ENCODE results near the gene ANK2. TPM values are rescaled to one million over a fixed set of nuclear protein-coding genes. Genes with fewer than 3 reads are reported as not detected.

Gene ANK2
- total RNA-seq, result 10 to 100 TPM in 1 of 2 donors, 1 to 10 TPM in 1; 3.5 to 26.0 TPM

- no peak for DNase-seq (ENCODE audit: low spot score)
- H3K4me3 ChIP-seq, result no peak within 1 kb of the TSS
- 7% methylated on average over 20 of the region's 20 CpGs for WGBS
These were observed at the start of gene ANK2 for GRCh38 chr4:113049421-113050370. Gene ANK2, plus strand, starts transcription at chr4:113049653. Its CDS starts 76 bp downstream, at chr4:113049729.

DNA sequence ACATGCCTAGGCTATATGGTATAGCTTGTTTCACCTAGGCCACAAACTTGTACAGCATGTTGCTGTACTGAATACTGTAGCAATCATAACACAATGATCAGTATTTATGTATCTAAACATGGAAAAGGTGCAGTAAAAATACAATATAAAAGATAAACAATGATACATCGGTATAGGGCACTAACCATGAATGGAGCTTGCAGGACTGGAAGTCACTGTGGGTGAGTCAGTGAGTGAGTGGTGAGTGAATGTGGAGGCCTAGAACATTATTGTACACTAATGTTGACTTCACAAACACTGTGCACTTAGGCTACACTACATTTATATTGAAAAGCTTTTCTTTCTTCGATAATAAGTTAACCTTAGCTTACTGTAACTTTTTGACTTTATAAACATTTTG, 45.6 kb upstream of the ANK2 start:
- Histone ChIP-seq H3K27me3 (replicated peaks; ENCODE audit: insufficient read depth) (no peaks in the 10 kb centered on the region), H3K27ac (no peak overlapping the region), H3K9me3 (no peaks in the 10 kb centered on the region), H3K36me3 (no peaks in the 10 kb centered on the region), H3K4me3 (no peak overlapping the region), H3K4me1 (replicated peaks) (no peaks in the 10 kb centered on the region)
- no peak for TF ChIP-seq POLR2A (IDR thresholded peaks at IDR 0.05)
- TF ChIP-seq POLR2AphosphoS5 (IDR thresholded peaks at IDR 0.05), result no peak
- TF ChIP-seq CTCF (IDR thresholded peaks at IDR 0.05), result no peak
- no peak for DNase-seq (ENCODE audit: low spot score)
- WGBS, result 77% methylated on average over 2 of the region's 2 CpGs
- intact Hi-C loops (cut with DNase I), result no loop called here

More at GRCh38 chr4:113049421-113050370, at the start of gene ANK2:
- Histone ChIP-seq H3K9me3 (no peaks in the 10 kb centered on the region), H3K27me3 (replicated peaks; ENCODE audit: insufficient read depth) (no peaks in the 10 kb centered on the region), H3K27ac (no peak within 1 kb of the TSS), H3K36me3 (no peaks in the 10 kb centered on the region), H3K4me1 (replicated peaks) (no peaks in the 10 kb centered on the region)
- intact Hi-C loops (cut with DNase I), result loop anchor here (2.0 kb wide), 1 partner anchor 33 kb away; no protein-coding TSS in a partner anchor
- TF ChIP-seq POLR2AphosphoS5 (IDR thresholded peaks at IDR 0.05) (no peak), CTCF (IDR thresholded peaks at IDR 0.05) (no peak), POLR2A (IDR thresholded peaks at IDR 0.05) (no peak)

DNA sequence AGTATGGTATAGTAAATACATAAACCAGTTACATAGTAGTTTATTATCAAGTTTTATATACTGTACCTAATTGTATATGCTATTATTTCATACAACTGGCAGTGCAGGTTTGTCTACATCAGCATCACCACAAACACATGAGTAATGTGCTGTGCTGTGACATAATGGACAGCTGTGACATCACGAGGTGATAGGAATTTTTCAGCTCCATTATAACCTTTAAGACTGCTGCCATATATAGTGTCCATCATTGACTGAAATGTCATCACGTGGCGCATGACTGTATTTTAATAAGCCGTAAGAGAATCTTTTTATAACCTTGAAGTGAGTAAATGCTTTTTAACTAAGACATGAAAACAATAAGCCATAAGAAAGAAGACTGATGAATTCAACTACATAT, 44.8 kb upstream of the ANK2 start:
- no peak for DNase-seq (ENCODE audit: low spot score)
- Histone ChIP-seq H3K9me3 (no peaks in the 10 kb centered on the region), H3K27me3 (replicated peaks; ENCODE audit: insufficient read depth) (no peaks in the 10 kb centered on the region), H3K36me3 (no peaks in the 10 kb centered on the region), H3K4me3 (no peak overlapping the region), H3K4me1 (replicated peaks) (no peaks in the 10 kb centered on the region), H3K27ac (no peak overlapping the region)
- intact Hi-C loops (cut with DNase I), result no loop called here
- WGBS, result 90% methylated on average over 4 of the region's 4 CpGs
- TF ChIP-seq POLR2A (IDR thresholded peaks at IDR 0.05), result no peak

DNA sequence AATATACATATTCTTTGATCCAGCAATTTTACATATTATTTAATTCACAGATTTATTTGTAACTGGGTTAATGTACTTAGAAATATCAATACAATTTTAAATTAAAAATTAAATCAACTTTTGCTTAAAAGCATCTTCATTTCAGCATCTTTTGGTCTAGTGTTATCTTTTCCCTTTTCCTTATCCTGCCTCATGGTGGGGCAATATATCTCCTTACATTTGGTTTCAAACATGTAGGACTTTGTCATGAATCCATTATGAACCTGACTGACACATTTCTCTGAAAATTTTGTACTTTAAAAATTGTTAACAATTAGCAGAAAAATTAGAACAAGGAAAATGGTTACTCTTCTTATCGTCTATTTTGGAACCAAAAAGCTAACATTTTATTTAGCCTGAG, 42.8 kb upstream of the ANK2 start:
- no peak for DNase-seq (ENCODE audit: low spot score)
- Histone ChIP-seq H3K27me3 (replicated peaks; ENCODE audit: insufficient read depth) (no peaks in the 10 kb centered on the region), H3K4me1 (replicated peaks) (no peaks in the 10 kb centered on the region), H3K36me3 (no peaks in the 10 kb centered on the region), H3K27ac (no peak overlapping the region), H3K4me3 (no peak overlapping the region), H3K9me3 (no peaks in the 10 kb centered on the region)
- TF ChIP-seq CTCF (IDR thresholded peaks at IDR 0.05) (no peak), POLR2A (IDR thresholded peaks at IDR 0.05) (no peak)
- 91% methylated on average over 1 of the region's 1 CpG for WGBS
- intact Hi-C loops (cut with DNase I), result no loop called here

DNA sequence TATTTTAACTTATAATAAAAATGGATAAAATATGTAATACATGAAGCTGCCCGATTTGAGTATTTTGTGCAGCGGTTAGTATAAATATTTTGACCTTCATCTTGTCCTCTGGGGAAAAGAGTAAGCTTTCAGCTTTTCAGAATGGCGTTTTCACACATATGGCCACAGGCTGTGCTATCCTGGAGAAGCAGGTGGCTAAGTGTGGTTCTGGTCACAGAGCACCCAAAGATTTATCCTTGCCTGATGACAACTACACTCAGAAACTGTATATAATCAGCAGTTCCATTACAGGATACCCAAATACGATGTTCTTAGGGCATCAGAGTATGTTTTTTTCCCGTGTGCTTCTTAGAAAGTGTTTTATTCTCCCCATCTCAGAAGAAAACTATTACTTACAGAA, 42.3 kb upstream of the ANK2 start:
- no peaks in the 10 kb centered on the region for H3K9me3 ChIP-seq
- no peaks in the 10 kb centered on the region for H3K36me3 ChIP-seq
- 79% methylated on average over 5 of the region's 5 CpGs for WGBS
- no peak overlapping the region for H3K4me3 ChIP-seq
- no peaks in the 10 kb centered on the region for H3K27me3 ChIP-seq (replicated peaks; ENCODE audit: insufficient read depth)
- H3K4me1 ChIP-seq (replicated peaks), result no peaks in the 10 kb centered on the region
- H3K27ac ChIP-seq, result no peak overlapping the region
- no peak for TF ChIP-seq POLR2AphosphoS5 (IDR thresholded peaks at IDR 0.05)
- TF ChIP-seq CTCF (IDR thresholded peaks at IDR 0.05), result no peak
- no peak for TF ChIP-seq POLR2A (IDR thresholded peaks at IDR 0.05)
- intact Hi-C loops (cut with DNase I), result no loop called here
- DNase-seq (ENCODE audit: low spot score), result no peak
